GM12878 (cell line): ENCODE results near the gene GALNT16. TPM values are rescaled to one million over a fixed set of nuclear protein-coding genes. Genes with fewer than 3 reads are reported as not detected.

Experiments used
- BACH1 ChIP-seq: fragments of 450-650 bp; IDR thresholded peaks from 2 replicates; pipeline ENCODE4 v1.6.1; 2017; ENCODE audit warnings: mild to moderate bottlenecking, borderline replicate concordance
- CHD1 ChIP-seq: IDR thresholded peaks from 2 replicates; pipeline ENCODE4 v1.6.1; 2012; ENCODE audit warnings: low read depth, low read length, improper control_type of control experiment
- CHD2 ChIP-seq: IDR thresholded peaks from 2 replicates; pipeline ENCODE4 v1.6.1; 2011; ENCODE audit warnings: low read depth, low read length, improper control_type of control experiment, borderline replicate concordance
- DPF2 ChIP-seq: fragments of 450-650 bp; IDR thresholded peaks from 2 replicates; pipeline ENCODE4 v1.6.1; 2017; ENCODE audit warnings: mild to moderate bottlenecking
- EP300 ChIP-seq, 2 experiments: fragments of 150-350 bp in 1 of 2; IDR thresholded peaks; 2 replicates each; pipeline ENCODE4 v1.6.1; 2011 to 2012; ENCODE audit warnings: low read depth in 2 of 2, low read length in 2 of 2, borderline replicate concordance in 1 of 2, improper control_type of control experiment in 1 of 2, inconsistent platforms in 1 of 2; ENCODE audit not compliant: control insufficient read depth in 1 of 2
- GATAD2B ChIP-seq: fragments of 450-650 bp; conservative IDR thresholded peaks from 2 replicates; pipeline ENCODE4 v1.6.1; 2017; ENCODE audit warnings: low read depth, mild to moderate bottlenecking, moderate library complexity
- MEF2B ChIP-seq: fragments of 450-650 bp; IDR thresholded peaks from 2 replicates; pipeline ENCODE4 v1.6.1; 2018; ENCODE audit warnings: mild to moderate bottlenecking, moderate library complexity; ENCODE audit not compliant: partially characterized antibody, poor library complexity, severe bottlenecking
- POU2F2 ChIP-seq: IDR thresholded peaks from 3 replicates; pipeline ENCODE4 v1.6.1; 2011; ENCODE audit warnings: low read depth, mild to moderate bottlenecking, low read length, borderline replicate concordance
- SMAD1 ChIP-seq: fragments of 450-650 bp; IDR thresholded peaks from 2 replicates; pipeline ENCODE4 v1.6.1; 2018; ENCODE audit warnings: mild to moderate bottlenecking, low read depth; ENCODE audit not compliant: partially characterized antibody
- SMC3 ChIP-seq: IDR thresholded peaks from 2 replicates; pipeline ENCODE4 v1.6.1; 2011; ENCODE audit warnings: low read length, improper control_type of control experiment, borderline replicate concordance
- SP1 ChIP-seq: IDR thresholded peaks from one replicate; pipeline ENCODE4 v1.6.1; 2011; ENCODE audit warnings: low read depth, low read length
- ZNF24 ChIP-seq: fragments of 450-650 bp; IDR thresholded peaks from 2 replicates; pipeline ENCODE4 v1.6.1; 2017; ENCODE audit warnings: antibody characterized with exemption, mild to moderate bottlenecking
- ZNF274 ChIP-seq: IDR thresholded peaks from one replicate; pipeline ENCODE4 v1.8.0; 2011; ENCODE audit not compliant: insufficient read length, insufficient read depth
- polyA plus RNA-seq, 11 experiments: library from polyadenylated mRNA; depleted of rRNA in 4 of 11; unstranded in 6 of 11; stranded (reverse) in 5 of 11; fragments of >200 nt; fragmentation: Nextera tagmentation in 4 of 11; fragmentation: Illumina TruSeq in 1 of 11; extraction: Ambion mirVana in 4 of 11; extraction: Trizol in 1 of 11; gene quantifications; 1 replicate in 1 of 11; 2 replicates in 10 of 11; pipeline versions ENCODE4 v1.2.1 to v1.2.3, GENCODE V29; 2011 to 2016; ENCODE audit warnings: inconsistent platforms in 2 of 11, missing spikeins in 2 of 11, low read depth in 1 of 11
- total RNA-seq, 4 experiments: library from RNA; depleted of rRNA in 3 of 4; stranded (reverse); fragments of >200 nt in 3 of 4; fragmentation: Illumina TruSeq in 1 of 4; extraction: Trizol in 1 of 4; gene quantifications; 2 replicates each; pipeline versions ENCODE4 v1.2.1 to v1.2.3, GENCODE V29; 2013 to 2021
- TF ChIP-seq, protein P1 (sequence below), 3 experiments: IDR thresholded peaks in 2 of 3; conservative IDR thresholded peaks in 1 of 3; 2 replicates each; pipeline ENCODE4 v1.5.1; 2011; ENCODE audit warnings: low read depth in 3 of 3, low read length in 3 of 3, mild to moderate bottlenecking in 3 of 3, control low read depth in 2 of 3, moderate library complexity in 2 of 3, inconsistent platforms in 1 of 3, mixed read lengths in 1 of 3; ENCODE audit not compliant: control insufficient read depth in 2 of 3, insufficient read depth in 1 of 3; ENCODE audit errors: extremely low read depth in 1 of 3
- TF ChIP-seq, protein P2 (sequence below): IDR thresholded peaks from 2 replicates; pipeline ENCODE4 v1.6.1; 2011; ENCODE audit warnings: borderline replicate concordance, low read depth, mild to moderate bottlenecking, moderate library complexity, mixed read lengths, low read length; ENCODE audit not compliant: insufficient read depth; ENCODE audit errors: extremely low read length
- TF ChIP-seq, protein P3 (sequence below): IDR thresholded peaks from 2 replicates; pipeline ENCODE4 v1.6.1; 2011; ENCODE audit warnings: mild to moderate bottlenecking, low read depth, low read length, moderate library complexity; ENCODE audit not compliant: insufficient replicate concordance
- TF ChIP-seq, protein P4 (sequence below): fragments of 450-650 bp; IDR thresholded peaks from 2 replicates; pipeline ENCODE4 v1.6.1; 2017; ENCODE audit warnings: mild to moderate bottlenecking, moderate library complexity
- TF ChIP-seq, protein P5 (sequence below): fragments of 450-650 bp; IDR thresholded peaks from 2 replicates; pipeline ENCODE4 v1.6.1; 2017; ENCODE audit warnings: mild to moderate bottlenecking, low read depth, inconsistent platforms; ENCODE audit not compliant: poor library complexity, severe bottlenecking

The GALNT16 gene
- total and polyA plus RNA-seq, 10 of the 15 experiments (the other 5 are each of a cell fraction or from before 2014, with no cell fraction given): under 0.01 to 0.08 (median 0.03) TPM; not detected in 3

DNA sequence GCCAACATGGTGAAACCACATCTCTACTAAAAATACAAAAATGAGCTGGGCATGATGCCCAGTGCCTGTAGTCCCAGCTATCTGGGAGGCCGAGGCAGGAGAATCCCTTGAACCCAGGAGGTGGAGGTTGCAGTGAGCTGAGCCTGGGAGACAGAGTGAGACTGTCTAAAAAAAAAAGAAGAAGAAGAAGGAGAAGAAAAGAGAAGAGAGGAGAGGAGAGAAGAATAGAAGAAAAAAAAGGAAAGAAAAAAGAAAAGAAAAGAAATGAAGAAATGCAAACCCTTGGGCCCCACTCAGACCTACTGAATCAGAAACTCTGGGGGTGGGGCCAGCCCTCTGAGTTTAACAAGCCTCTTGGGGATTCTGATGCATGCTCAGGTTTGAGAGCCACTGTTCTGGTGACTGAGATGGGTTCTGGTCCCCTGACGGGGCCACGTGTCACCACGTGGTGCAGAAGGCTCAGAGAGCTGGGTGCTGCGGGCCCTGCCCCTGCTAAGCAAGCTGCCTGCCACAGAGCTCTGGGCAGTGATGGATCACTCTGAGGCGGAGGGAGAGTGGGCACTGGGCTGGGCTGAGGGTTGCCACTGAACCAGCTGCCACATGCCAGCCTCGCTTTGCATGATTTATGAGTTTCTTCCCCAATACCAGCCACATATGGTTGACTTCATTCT is 100.6 kb downstream of the GALNT16 start (continued):
- TF ChIP-seq, protein P1, sequence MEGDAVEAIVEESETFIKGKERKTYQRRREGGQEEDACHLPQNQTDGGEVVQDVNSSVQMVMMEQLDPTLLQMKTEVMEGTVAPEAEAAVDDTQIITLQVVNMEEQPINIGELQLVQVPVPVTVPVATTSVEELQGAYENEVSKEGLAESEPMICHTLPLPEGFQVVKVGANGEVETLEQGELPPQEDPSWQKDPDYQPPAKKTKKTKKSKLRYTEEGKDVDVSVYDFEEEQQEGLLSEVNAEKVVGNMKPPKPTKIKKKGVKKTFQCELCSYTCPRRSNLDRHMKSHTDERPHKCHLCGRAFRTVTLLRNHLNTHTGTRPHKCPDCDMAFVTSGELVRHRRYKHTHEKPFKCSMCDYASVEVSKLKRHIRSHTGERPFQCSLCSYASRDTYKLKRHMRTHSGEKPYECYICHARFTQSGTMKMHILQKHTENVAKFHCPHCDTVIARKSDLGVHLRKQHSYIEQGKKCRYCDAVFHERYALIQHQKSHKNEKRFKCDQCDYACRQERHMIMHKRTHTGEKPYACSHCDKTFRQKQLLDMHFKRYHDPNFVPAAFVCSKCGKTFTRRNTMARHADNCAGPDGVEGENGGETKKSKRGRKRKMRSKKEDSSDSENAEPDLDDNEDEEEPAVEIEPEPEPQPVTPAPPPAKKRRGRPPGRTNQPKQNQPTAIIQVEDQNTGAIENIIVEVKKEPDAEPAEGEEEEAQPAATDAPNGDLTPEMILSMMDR (IDR thresholded peaks at IDR 0.05 in 2 of 3, conservative IDR thresholded peaks at IDR 0.05 in 1 of 3; ENCODE audit: control insufficient read depth in 2 of 3, extremely low read depth in 1 of 3, insufficient read depth in 1 of 3, low read depth in 3 of 3, low read length in 3 of 3): no peak
- TF ChIP-seq, protein P2, sequence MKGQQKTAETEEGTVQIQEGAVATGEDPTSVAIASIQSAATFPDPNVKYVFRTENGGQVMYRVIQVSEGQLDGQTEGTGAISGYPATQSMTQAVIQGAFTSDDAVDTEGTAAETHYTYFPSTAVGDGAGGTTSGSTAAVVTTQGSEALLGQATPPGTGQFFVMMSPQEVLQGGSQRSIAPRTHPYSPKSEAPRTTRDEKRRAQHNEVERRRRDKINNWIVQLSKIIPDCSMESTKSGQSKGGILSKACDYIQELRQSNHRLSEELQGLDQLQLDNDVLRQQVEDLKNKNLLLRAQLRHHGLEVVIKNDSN: peak; percentile 79
- TF ChIP-seq, protein P3, sequence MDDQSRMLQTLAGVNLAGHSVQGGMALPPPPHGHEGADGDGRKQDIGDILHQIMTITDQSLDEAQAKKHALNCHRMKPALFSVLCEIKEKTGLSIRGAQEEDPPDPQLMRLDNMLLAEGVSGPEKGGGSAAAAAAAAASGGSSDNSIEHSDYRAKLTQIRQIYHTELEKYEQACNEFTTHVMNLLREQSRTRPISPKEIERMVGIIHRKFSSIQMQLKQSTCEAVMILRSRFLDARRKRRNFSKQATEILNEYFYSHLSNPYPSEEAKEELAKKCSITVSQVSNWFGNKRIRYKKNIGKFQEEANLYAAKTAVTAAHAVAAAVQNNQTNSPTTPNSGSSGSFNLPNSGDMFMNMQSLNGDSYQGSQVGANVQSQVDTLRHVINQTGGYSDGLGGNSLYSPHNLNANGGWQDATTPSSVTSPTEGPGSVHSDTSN: peak; percentile 38
- TF ChIP-seq CHD1 (no peak), CHD2 (no peak), ZNF24 (peak; percentile 91), BACH1 (no peak), DPF2 (0 out of 2 replicates have a peak, but pooled peaks have one; percentile 11), POU2F2 (no peak), SP1 (no peak), MEF2B (peak; percentile 95), GATAD2B (0 out of 2 replicates have a peak, but pooled peaks have one; percentile 26), SMC3 (no peak), EP300 (IDR thresholded peaks at IDR 0.05; ENCODE audit: borderline replicate concordance in 1 of 2, control insufficient read depth in 1 of 2, low read depth in 2 of 2, low read length in 2 of 2) (0 out of 4 replicates have a peak, but pooled peaks of 1 of the 2 experiments have one; percentile 16), ZNF274 (no peak), SMAD1 (no peak)
- TF ChIP-seq, protein P4, sequence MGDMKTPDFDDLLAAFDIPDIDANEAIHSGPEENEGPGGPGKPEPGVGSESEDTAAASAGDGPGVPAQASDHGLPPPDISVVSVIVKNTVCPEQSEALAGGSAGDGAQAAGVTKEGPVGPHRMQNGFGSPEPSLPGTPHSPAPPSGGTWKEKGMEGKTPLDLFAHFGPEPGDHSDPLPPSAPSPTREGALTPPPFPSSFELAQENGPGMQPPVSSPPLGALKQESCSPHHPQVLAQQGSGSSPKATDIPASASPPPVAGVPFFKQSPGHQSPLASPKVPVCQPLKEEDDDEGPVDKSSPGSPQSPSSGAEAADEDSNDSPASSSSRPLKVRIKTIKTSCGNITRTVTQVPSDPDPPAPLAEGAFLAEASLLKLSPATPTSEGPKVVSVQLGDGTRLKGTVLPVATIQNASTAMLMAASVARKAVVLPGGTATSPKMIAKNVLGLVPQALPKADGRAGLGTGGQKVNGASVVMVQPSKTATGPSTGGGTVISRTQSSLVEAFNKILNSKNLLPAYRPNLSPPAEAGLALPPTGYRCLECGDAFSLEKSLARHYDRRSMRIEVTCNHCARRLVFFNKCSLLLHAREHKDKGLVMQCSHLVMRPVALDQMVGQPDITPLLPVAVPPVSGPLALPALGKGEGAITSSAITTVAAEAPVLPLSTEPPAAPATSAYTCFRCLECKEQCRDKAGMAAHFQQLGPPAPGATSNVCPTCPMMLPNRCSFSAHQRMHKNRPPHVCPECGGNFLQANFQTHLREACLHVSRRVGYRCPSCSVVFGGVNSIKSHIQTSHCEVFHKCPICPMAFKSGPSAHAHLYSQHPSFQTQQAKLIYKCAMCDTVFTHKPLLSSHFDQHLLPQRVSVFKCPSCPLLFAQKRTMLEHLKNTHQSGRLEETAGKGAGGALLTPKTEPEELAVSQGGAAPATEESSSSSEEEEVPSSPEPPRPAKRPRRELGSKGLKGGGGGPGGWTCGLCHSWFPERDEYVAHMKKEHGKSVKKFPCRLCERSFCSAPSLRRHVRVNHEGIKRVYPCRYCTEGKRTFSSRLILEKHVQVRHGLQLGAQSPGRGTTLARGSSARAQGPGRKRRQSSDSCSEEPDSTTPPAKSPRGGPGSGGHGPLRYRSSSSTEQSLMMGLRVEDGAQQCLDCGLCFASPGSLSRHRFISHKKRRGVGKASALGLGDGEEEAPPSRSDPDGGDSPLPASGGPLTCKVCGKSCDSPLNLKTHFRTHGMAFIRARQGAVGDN: peak; percentile 99
- TF ChIP-seq, protein P5, sequence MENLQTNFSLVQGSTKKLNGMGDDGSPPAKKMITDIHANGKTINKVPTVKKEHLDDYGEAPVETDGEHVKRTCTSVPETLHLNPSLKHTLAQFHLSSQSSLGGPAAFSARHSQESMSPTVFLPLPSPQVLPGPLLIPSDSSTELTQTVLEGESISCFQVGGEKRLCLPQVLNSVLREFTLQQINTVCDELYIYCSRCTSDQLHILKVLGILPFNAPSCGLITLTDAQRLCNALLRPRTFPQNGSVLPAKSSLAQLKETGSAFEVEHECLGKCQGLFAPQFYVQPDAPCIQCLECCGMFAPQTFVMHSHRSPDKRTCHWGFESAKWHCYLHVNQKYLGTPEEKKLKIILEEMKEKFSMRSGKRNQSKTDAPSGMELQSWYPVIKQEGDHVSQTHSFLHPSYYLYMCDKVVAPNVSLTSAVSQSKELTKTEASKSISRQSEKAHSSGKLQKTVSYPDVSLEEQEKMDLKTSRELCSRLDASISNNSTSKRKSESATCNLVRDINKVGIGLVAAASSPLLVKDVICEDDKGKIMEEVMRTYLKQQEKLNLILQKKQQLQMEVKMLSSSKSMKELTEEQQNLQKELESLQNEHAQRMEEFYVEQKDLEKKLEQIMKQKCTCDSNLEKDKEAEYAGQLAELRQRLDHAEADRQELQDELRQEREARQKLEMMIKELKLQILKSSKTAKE: peak; percentile 29
